ENCODE measurements around the gene IGSF21.

The IGSF21 gene

GRCh38 chr1:18154430-18155194 is 47.0 kb downstream of the IGSF21 start:
- TF ChIP-seq EZH2 (optimal IDR thresholded peaks at IDR 0.05; ENCODE audit: low read depth, low read length) (no peak), CTCF (IDR thresholded peaks at IDR 0.05; ENCODE audit: low read length) (no peak), EZH2phosphoT487 (IDR thresholded peaks at IDR 0.05; ENCODE audit: low read length) (no peak)
- no peaks in the 10 kb centered on the region for H3F3A ChIP-seq (ENCODE audit: insufficient read depth, low read length)
- H3K27me3 ChIP-seq (replicated peaks; ENCODE audit: insufficient read depth, low read length), result peaks cover 96% of the 10 kb centered on the region
- H3K4me3 ChIP-seq (ENCODE audit: low read length), result no peak overlapping the region
- no peaks in the 10 kb centered on the region for H3K4me1 ChIP-seq (ENCODE audit: low read length)
- no peaks in the 10 kb centered on the region for H3K9me3 ChIP-seq (replicated peaks; ENCODE audit: insufficient read depth, low read length)
- H3K9ac ChIP-seq (ENCODE audit: low read length), result no peak overlapping the region
- H2AFZ ChIP-seq (ENCODE audit: low read length), result no peak overlapping the region
- H3K4me2 ChIP-seq (ENCODE audit: low read depth, low read length), result no peak overlapping the region
- H4K20me1 ChIP-seq (ENCODE audit: insufficient read depth, low read length), result no peaks in the 10 kb centered on the region
- H3K27ac ChIP-seq (ENCODE audit: low read length), result no peak overlapping the region
- no peaks in the 10 kb centered on the region for H3K9me2 ChIP-seq (replicated peaks; ENCODE audit: insufficient read depth, low read length)
- no peaks in the 10 kb centered on the region for H3K79me2 ChIP-seq (ENCODE audit: low read length)
- DNase-seq, result no peak
- H3K36me3 ChIP-seq (replicated peaks; ENCODE audit: insufficient read depth, low read length), result no peaks in the 10 kb centered on the region

GRCh38 chr1:18155881-18156385 is 48.3 kb downstream of the IGSF21 start:
- Histone ChIP-seq H3K4me1 (ENCODE audit: low read length) (no peaks in the 10 kb centered on the region), H4K20me1 (ENCODE audit: insufficient read depth, low read length) (no peaks in the 10 kb centered on the region), H3K9me2 (replicated peaks; ENCODE audit: insufficient read depth, low read length) (no peaks in the 10 kb centered on the region), H3K27me3 (replicated peaks; ENCODE audit: insufficient read depth, low read length) (peaks cover 95% of the 10 kb centered on the region), H3K9ac (ENCODE audit: low read length) (no peak overlapping the region), H3K27ac (ENCODE audit: low read length) (no peak overlapping the region), H3K9me3 (replicated peaks; ENCODE audit: insufficient read depth, low read length) (no peaks in the 10 kb centered on the region), H3F3A (ENCODE audit: insufficient read depth, low read length) (no peaks in the 10 kb centered on the region), H3K36me3 (replicated peaks; ENCODE audit: insufficient read depth, low read length) (no peaks in the 10 kb centered on the region), H2AFZ (ENCODE audit: low read length) (no peak overlapping the region), H3K4me2 (ENCODE audit: low read depth, low read length) (no peak overlapping the region), H3K79me2 (ENCODE audit: low read length) (no peaks in the 10 kb centered on the region), H3K4me3 (ENCODE audit: low read length) (no peak overlapping the region)
- no peak for DNase-seq
- TF ChIP-seq EZH2phosphoT487 (IDR thresholded peaks at IDR 0.05; ENCODE audit: low read length), result no peak
- TF ChIP-seq CTCF (IDR thresholded peaks at IDR 0.05; ENCODE audit: low read length), result no peak
- no peak for TF ChIP-seq EZH2 (optimal IDR thresholded peaks at IDR 0.05; ENCODE audit: low read depth, low read length)

- no peaks in the 10 kb centered on the region for H3K9me3 ChIP-seq (replicated peaks; ENCODE audit: insufficient read depth, low read length)
- no peak overlapping the region for H3K4me3 ChIP-seq (ENCODE audit: low read length)
- H3K79me2 ChIP-seq (ENCODE audit: low read length), result no peaks in the 10 kb centered on the region
- TF ChIP-seq EZH2 (optimal IDR thresholded peaks at IDR 0.05; ENCODE audit: low read depth, low read length), result no peak
- TF ChIP-seq CTCF (IDR thresholded peaks at IDR 0.05; ENCODE audit: low read length), result no peak
- TF ChIP-seq EZH2phosphoT487 (IDR thresholded peaks at IDR 0.05; ENCODE audit: low read length), result no peak
- no peaks in the 10 kb centered on the region for H3K9me2 ChIP-seq (replicated peaks; ENCODE audit: insufficient read depth, low read length)
- H3K4me2 ChIP-seq (ENCODE audit: low read depth, low read length), result no peak overlapping the region
- no peak overlapping the region for H3K27ac ChIP-seq (ENCODE audit: low read length)
- H3K36me3 ChIP-seq (replicated peaks; ENCODE audit: insufficient read depth, low read length), result no peaks in the 10 kb centered on the region
- H3F3A ChIP-seq (ENCODE audit: insufficient read depth, low read length), result no peaks in the 10 kb centered on the region
- H3K27me3 ChIP-seq (replicated peaks; ENCODE audit: insufficient read depth, low read length), result peaks cover 95% of the 10 kb centered on the region
- H4K20me1 ChIP-seq (ENCODE audit: insufficient read depth, low read length), result no peaks in the 10 kb centered on the region
- H3K9ac ChIP-seq (ENCODE audit: low read length), result no peak overlapping the region
- DNase-seq, result no peak
- H3K4me1 ChIP-seq (ENCODE audit: low read length), result no peaks in the 10 kb centered on the region
- no peak overlapping the region for H2AFZ ChIP-seq (ENCODE audit: low read length)
Measured at GRCh38 chr1:18157352-18157751, 49.8 kb downstream of the IGSF21 start.
